ENCODE results near the gene PPIL4. TPM values are rescaled to one million over a fixed set of nuclear protein-coding genes. Genes with fewer than 3 reads are reported as not detected.

Gene PPIL4
- total and polyA plus RNA-seq, 2 of the 13 experiments (the other 11 are each of a cell fraction or from before 2014, with no cell fraction given) = 5.5 to 46.0 TPM

GRCh38 chr6:149484733-149485700 is 60.8 kb downstream of the PPIL4 start, which contains the start of gene ZC3H12D (continued):
- TF ChIP-seq, protein P1, sequence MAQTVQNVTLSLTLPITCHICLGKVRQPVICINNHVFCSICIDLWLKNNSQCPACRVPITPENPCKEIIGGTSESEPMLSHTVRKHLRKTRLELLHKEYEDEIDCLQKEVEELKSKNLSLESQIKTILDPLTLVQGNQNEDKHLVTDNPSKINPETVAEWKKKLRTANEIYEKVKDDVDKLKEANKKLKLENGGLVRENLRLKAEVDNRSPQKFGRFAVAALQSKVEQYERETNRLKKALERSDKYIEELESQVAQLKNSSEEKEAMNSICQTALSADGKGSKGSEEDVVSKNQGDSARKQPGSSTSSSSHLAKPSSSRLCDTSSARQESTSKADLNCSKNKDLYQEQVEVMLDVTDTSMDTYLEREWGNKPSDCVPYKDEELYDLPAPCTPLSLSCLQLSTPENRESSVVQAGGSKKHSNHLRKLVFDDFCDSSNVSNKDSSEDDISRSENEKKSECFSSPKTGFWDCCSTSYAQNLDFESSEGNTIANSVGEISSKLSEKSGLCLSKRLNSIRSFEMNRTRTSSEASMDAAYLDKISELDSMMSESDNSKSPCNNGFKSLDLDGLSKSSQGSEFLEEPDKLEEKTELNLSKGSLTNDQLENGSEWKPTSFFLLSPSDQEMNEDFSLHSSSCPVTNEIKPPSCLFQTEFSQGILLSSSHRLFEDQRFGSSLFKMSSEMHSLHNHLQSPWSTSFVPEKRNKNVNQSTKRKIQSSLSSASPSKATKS (CRISPR knock-in tag; IDR thresholded peaks at IDR 0.05) = no peak
- TF ChIP-seq REST (IDR thresholded peaks at IDR 0.05; ENCODE audit: borderline replicate concordance in 1 of 2, low read depth in 1 of 2, low read length in 2 of 2) (peak in 1 of 2 experiments; percentile 11; a peak in 1 of 4 replicates), FOXC1 (CRISPR knock-in tag; IDR thresholded peaks at IDR 0.05; ENCODE audit: borderline replicate concordance) (peak; percentile 77; the same call in 1 of the 2 replicates), SMC3 (IDR thresholded peaks at IDR 0.05; ENCODE audit: low read length) (peak; percentile 8; the same call in 1 of the 2 replicates), MIER2 (CRISPR knock-in tag; IDR thresholded peaks at IDR 0.05) (peak; percentile 8; the same call in 1 of the 2 replicates), FOSL2 (CRISPR knock-in tag; IDR thresholded peaks at IDR 0.05) (peak; percentile 97), ZNF678 (CRISPR knock-in tag; IDR thresholded peaks at IDR 0.05) (no peak; the same call in 1 of the 2 replicates), ZNF10 (CRISPR knock-in tag; IDR thresholded peaks at IDR 0.05; ENCODE audit: borderline replicate concordance, low read depth) (no peak), ZSCAN20 (CRISPR knock-in tag; IDR thresholded peaks at IDR 0.05; ENCODE audit: borderline replicate concordance) (no peak), RBM22 (optimal IDR thresholded peaks at IDR 0.05; ENCODE audit: low read length) (no peak), TRIM24 (CRISPR knock-in tag; IDR thresholded peaks at IDR 0.05) (no peak), ATF1 (CRISPR knock-in tag; IDR thresholded peaks at IDR 0.05) (peak; percentile 12; the same call in 1 of the 2 replicates), ZKSCAN8 (CRISPR knock-in tag; IDR thresholded peaks at IDR 0.05; ENCODE audit: borderline replicate concordance) (0 out of 2 replicates have a peak, but pooled peaks have one; percentile 21), RNF2 (conservative IDR thresholded peaks at IDR 0.05; ENCODE audit: low read depth) (no peak; the same call in none of the 2 replicates), ZEB1 (IDR thresholded peaks at IDR 0.05; ENCODE audit: insufficient replicate concordance, low read depth) (peak; percentile 20)
- TF ChIP-seq, protein P2, sequence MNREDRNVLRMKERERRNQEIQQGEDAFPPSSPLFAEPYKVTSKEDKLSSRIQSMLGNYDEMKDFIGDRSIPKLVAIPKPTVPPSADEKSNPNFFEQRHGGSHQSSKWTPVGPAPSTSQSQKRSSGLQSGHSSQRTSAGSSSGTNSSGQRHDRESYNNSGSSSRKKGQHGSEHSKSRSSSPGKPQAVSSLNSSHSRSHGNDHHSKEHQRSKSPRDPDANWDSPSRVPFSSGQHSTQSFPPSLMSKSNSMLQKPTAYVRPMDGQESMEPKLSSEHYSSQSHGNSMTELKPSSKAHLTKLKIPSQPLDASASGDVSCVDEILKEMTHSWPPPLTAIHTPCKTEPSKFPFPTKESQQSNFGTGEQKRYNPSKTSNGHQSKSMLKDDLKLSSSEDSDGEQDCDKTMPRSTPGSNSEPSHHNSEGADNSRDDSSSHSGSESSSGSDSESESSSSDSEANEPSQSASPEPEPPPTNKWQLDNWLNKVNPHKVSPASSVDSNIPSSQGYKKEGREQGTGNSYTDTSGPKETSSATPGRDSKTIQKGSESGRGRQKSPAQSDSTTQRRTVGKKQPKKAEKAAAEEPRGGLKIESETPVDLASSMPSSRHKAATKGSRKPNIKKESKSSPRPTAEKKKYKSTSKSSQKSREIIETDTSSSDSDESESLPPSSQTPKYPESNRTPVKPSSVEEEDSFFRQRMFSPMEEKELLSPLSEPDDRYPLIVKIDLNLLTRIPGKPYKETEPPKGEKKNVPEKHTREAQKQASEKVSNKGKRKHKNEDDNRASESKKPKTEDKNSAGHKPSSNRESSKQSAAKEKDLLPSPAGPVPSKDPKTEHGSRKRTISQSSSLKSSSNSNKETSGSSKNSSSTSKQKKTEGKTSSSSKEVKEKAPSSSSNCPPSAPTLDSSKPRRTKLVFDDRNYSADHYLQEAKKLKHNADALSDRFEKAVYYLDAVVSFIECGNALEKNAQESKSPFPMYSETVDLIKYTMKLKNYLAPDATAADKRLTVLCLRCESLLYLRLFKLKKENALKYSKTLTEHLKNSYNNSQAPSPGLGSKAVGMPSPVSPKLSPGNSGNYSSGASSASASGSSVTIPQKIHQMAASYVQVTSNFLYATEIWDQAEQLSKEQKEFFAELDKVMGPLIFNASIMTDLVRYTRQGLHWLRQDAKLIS (CRISPR knock-in tag; IDR thresholded peaks at IDR 0.05) = no peak; the same call in 1 of the 2 replicates
- TF ChIP-seq, protein P3, sequence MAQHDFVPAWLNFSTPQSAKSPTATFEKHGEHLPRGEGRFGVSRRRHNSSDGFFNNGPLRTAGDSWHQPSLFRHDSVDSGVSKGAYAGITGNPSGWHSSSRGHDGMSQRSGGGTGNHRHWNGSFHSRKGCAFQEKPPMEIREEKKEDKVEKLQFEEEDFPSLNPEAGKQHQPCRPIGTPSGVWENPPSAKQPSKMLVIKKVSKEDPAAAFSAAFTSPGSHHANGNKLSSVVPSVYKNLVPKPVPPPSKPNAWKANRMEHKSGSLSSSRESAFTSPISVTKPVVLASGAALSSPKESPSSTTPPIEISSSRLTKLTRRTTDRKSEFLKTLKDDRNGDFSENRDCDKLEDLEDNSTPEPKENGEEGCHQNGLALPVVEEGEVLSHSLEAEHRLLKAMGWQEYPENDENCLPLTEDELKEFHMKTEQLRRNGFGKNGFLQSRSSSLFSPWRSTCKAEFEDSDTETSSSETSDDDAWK (CRISPR knock-in tag; IDR thresholded peaks at IDR 0.05) = no peak
